ENCODE results near the gene TMEM117.

- no peak for TF ChIP-seq OSR1 (CRISPR knock-in tag; IDR thresholded peaks at IDR 0.05)
- TF ChIP-seq ZNF8 (CRISPR knock-in tag; IDR thresholded peaks at IDR 0.05), result no peak
- no peak for TF ChIP-seq PATZ1 (CRISPR knock-in tag; IDR thresholded peaks at IDR 0.05; ENCODE audit: borderline replicate concordance)
- TF ChIP-seq ARNTL (CRISPR knock-in tag; IDR thresholded peaks at IDR 0.05; ENCODE audit: borderline replicate concordance, low read depth), result no peak
- TF ChIP-seq, protein P1, sequence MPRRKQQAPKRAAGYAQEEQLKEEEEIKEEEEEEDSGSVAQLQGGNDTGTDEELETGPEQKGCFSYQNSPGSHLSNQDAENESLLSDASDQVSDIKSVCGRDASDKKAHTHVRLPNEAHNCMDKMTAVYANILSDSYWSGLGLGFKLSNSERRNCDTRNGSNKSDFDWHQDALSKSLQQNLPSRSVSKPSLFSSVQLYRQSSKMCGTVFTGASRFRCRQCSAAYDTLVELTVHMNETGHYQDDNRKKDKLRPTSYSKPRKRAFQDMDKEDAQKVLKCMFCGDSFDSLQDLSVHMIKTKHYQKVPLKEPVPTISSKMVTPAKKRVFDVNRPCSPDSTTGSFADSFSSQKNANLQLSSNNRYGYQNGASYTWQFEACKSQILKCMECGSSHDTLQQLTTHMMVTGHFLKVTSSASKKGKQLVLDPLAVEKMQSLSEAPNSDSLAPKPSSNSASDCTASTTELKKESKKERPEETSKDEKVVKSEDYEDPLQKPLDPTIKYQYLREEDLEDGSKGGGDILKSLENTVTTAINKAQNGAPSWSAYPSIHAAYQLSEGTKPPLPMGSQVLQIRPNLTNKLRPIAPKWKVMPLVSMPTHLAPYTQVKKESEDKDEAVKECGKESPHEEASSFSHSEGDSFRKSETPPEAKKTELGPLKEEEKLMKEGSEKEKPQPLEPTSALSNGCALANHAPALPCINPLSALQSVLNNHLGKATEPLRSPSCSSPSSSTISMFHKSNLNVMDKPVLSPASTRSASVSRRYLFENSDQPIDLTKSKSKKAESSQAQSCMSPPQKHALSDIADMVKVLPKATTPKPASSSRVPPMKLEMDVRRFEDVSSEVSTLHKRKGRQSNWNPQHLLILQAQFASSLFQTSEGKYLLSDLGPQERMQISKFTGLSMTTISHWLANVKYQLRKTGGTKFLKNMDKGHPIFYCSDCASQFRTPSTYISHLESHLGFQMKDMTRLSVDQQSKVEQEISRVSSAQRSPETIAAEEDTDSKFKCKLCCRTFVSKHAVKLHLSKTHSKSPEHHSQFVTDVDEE (CRISPR knock-in tag; IDR thresholded peaks at IDR 0.05), result no peak
- TF ChIP-seq, protein P2, sequence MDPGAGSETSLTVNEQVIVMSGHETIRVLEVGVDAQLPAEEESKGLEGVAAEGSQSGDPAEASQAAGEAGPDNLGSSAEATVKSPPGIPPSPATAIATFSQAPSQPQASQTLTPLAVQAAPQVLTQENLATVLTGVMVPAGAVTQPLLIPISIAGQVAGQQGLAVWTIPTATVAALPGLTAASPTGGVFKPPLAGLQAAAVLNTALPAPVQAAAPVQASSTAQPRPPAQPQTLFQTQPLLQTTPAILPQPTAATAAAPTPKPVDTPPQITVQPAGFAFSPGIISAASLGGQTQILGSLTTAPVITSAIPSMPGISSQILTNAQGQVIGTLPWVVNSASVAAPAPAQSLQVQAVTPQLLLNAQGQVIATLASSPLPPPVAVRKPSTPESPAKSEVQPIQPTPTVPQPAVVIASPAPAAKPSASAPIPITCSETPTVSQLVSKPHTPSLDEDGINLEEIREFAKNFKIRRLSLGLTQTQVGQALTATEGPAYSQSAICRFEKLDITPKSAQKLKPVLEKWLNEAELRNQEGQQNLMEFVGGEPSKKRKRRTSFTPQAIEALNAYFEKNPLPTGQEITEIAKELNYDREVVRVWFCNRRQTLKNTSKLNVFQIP (CRISPR knock-in tag; IDR thresholded peaks at IDR 0.05; ENCODE audit: borderline replicate concordance, low read depth), result no peak
- TF ChIP-seq, protein P3, sequence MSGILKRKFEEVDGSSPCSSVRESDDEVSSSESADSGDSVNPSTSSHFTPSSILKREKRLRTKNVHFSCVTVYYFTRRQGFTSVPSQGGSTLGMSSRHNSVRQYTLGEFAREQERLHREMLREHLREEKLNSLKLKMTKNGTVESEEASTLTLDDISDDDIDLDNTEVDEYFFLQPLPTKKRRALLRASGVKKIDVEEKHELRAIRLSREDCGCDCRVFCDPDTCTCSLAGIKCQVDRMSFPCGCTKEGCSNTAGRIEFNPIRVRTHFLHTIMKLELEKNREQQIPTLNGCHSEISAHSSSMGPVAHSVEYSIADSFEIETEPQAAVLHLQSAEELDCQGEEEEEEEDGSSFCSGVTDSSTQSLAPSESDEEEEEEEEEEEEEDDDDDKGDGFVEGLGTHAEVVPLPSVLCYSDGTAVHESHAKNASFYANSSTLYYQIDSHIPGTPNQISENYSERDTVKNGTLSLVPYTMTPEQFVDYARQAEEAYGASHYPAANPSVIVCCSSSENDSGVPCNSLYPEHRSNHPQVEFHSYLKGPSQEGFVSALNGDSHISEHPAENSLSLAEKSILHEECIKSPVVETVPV (CRISPR knock-in tag; IDR thresholded peaks at IDR 0.05), result no peak
Measured at GRCh38 chr12:43869184-43869583, 33.3 kb downstream of the TMEM117 start.

Data from SK-N-SH treated with all-trans-retinoic acid at 6 μM for 48 hours (cell line).